Parathyroid adenoma (tissue), 2 donors: ENCODE measurements around the gene ANKRD13A.

ENCODE experiments used
- H2AFZ ChIP-seq: fragments of 300-600 bp; sonication (generic); one replicate; pipeline ENCODE4 v1.7.0; 2017; ENCODE audit warnings: antibody characterized with exemption, mild to moderate bottlenecking
- H3K27ac ChIP-seq: fragments of 300-600 bp; sonication (generic); one replicate; pipeline ENCODE4 v1.7.0; 2017
- H3K27me3 ChIP-seq: fragments of 300-600 bp; sonication (generic); one replicate; pipeline ENCODE4 v1.7.0; 2017; ENCODE audit warnings: low read length; ENCODE audit not compliant: control insufficient read depth, insufficient read depth
- H3K36me3 ChIP-seq: fragments of 300-600 bp; sonication (generic); one replicate; pipeline ENCODE4 v1.7.0; 2017; ENCODE audit warnings: low read length; ENCODE audit not compliant: control insufficient read depth, insufficient read depth
- H3K4me1 ChIP-seq: fragments of 300-600 bp; sonication (generic); one replicate; pipeline ENCODE4 v1.7.0; 2017; ENCODE audit warnings: control low read depth
- H3K4me2 ChIP-seq: fragments of 300-600 bp; sonication (generic); one replicate; pipeline ENCODE4 v1.7.0; 2017; ENCODE audit warnings: low read length
- H3K4me3 ChIP-seq: fragments of 300-600 bp; sonication (generic); one replicate; pipeline ENCODE4 v1.7.0; 2017; ENCODE audit warnings: low read depth, low read length
- H3K79me2 ChIP-seq: fragments of 300-600 bp; sonication (generic); one replicate; pipeline ENCODE4 v1.7.0; 2017; ENCODE audit warnings: control low read depth
- H3K9ac ChIP-seq: fragments of 300-600 bp; sonication (generic); one replicate; pipeline ENCODE4 v1.7.0; 2017; ENCODE audit warnings: mild to moderate bottlenecking
- H3K9me3 ChIP-seq: fragments of 300-600 bp; sonication (generic); one replicate; pipeline ENCODE4 v1.7.0; 2017; ENCODE audit warnings: low read length; ENCODE audit not compliant: control insufficient read depth
- CTCF ChIP-seq: fragments of 300-600 bp; sonication (generic); IDR thresholded peaks from one replicate; pipeline ENCODE4 v1.7.0; 2017; ENCODE audit warnings: antibody characterized with exemption, mild to moderate bottlenecking
- donor health status: primary hyperparathyroidism.

Gene ANKRD13A

GRCh38 chr12:109952160-109952858, 46.9 kb upstream of the ANKRD13A start:
- Histone ChIP-seq H3K4me2 (no peak overlapping the region), H3K27me3 (no peaks in the 10 kb centered on the region), H3K27ac (no peak overlapping the region), H3K4me3 (no peak overlapping the region), H3K36me3 (no peaks in the 10 kb centered on the region), H3K79me2 (no peaks in the 10 kb centered on the region), H2AFZ (no peak overlapping the region), H3K9ac (no peak overlapping the region), H3K4me1 (peaks cover 8% of the 10 kb centered on the region), H3K9me3 (no peaks in the 10 kb centered on the region)
- TF ChIP-seq CTCF: no peak

- Histone ChIP-seq H3K9ac (no peak overlapping the region), H3K36me3 (no peaks in the 10 kb centered on the region), H3K79me2 (no peaks in the 10 kb centered on the region), H3K27me3 (no peaks in the 10 kb centered on the region), H3K27ac (no peak overlapping the region), H3K9me3 (no peaks in the 10 kb centered on the region), H2AFZ (no peak overlapping the region), H3K4me3 (no peak overlapping the region), H3K4me2 (no peak overlapping the region), H3K4me1 (peaks cover 8% of the 10 kb centered on the region)
- TF ChIP-seq CTCF: no peak
Measured at GRCh38 chr12:109952873-109953272, 46.4 kb upstream of the ANKRD13A start.

GRCh38 chr12:109953656-109954055, 45.6 kb upstream of the ANKRD13A start:
- Histone ChIP-seq H3K79me2 (no peaks in the 10 kb centered on the region), H3K9ac (no peak overlapping the region), H3K4me1 (peaks cover 7% of the 10 kb centered on the region), H3K9me3 (no peaks in the 10 kb centered on the region), H3K36me3 (no peaks in the 10 kb centered on the region), H3K27ac (no peak overlapping the region), H3K4me2 (no peak overlapping the region), H2AFZ (no peak overlapping the region), H3K4me3 (no peak overlapping the region), H3K27me3 (no peaks in the 10 kb centered on the region)
- no peak for TF ChIP-seq CTCF

DNA sequence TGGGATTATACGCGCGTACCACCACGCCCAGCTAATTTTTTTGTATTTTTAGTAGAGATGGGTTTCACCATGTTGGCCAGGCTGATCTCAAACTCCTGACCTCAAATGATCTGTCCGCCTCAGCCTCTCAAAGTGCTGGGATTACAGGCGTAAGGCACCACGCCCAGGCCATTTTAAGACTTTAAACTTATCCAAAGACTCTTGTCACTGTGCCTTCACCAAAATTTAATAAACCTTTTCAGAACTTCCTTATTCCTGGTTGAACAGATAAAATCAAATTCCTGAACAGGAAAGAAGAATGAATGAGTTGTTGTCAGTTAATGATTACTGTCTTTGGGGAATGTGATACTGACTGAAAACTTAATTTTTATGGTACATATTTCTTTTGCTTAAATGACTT, 40.9 kb upstream of the ANKRD13A start:
- no peaks in the 10 kb centered on the region for H3K9me3 ChIP-seq
- H2AFZ ChIP-seq: no peak overlapping the region
- no peaks in the 10 kb centered on the region for H3K27me3 ChIP-seq
- no peaks in the 10 kb centered on the region for H3K4me1 ChIP-seq
- H3K4me2 ChIP-seq: no peak overlapping the region
- H3K79me2 ChIP-seq: no peaks in the 10 kb centered on the region
- no peaks in the 10 kb centered on the region for H3K36me3 ChIP-seq
- no peak overlapping the region for H3K4me3 ChIP-seq
- H3K9ac ChIP-seq: no peak overlapping the region
- no peak for TF ChIP-seq CTCF
- no peak overlapping the region for H3K27ac ChIP-seq

DNA sequence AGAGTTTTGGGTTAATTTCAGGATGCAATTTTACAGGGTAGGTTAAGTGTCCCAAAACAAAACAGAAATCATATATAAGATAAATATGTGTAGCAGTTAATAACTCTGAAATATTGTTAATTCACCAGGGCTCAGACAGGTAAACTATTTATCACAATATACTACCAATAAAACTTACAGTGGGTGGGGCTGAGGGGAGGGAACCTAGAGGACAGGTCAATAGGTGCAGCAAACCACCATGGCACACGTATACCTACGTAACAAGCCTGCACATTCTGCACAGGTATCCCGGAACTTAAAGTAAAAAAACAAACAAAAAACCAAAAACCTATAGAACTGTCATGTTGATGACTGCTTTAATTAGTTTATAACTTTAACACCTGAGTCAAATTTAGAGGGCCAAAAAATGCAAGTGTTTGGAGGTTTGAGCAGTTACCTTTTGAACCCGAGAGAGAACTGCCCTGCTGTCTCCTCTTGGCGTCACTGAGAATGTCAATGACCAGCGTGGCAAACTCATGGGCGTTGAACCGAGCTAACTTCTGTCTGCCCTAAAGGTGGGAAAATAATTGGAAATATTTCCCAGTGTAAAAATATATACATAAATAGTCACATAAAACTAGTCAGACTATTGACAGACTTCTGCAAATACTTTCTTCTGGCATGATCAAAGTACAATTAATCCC, 39.7 kb upstream of the ANKRD13A start:
- Histone ChIP-seq H3K4me2 (no peak overlapping the region), H3K4me1 (no peaks in the 10 kb centered on the region), H3K27me3 (no peaks in the 10 kb centered on the region), H3K9ac (no peak overlapping the region), H3K9me3 (no peaks in the 10 kb centered on the region), H3K79me2 (no peaks in the 10 kb centered on the region), H3K27ac (no peak overlapping the region), H2AFZ (no peak overlapping the region), H3K36me3 (no peaks in the 10 kb centered on the region), H3K4me3 (no peak overlapping the region)
- TF ChIP-seq CTCF: no peak
